Kidney (tissue), 14 donors: ENCODE measurements around the gene PHF19. TPM values are rescaled to one million over a fixed set of nuclear protein-coding genes. Genes with fewer than 3 reads are reported as not detected.

Experiments used
- DNase-seq, 5 donors: peaks; one replicate each; pipeline ENCODE4 v3.0.0-alpha.2; 2013 to 2020
- FAIRE-seq: peaks from 2 replicates; lab custom pipeline; 2012; peaks lifted over from hg19 to GRCh38; lab: Jason Lieb, UNC
- H3K27ac ChIP-seq, 2 donors: one replicate each; pipeline ENCODE4 v1.7.0; 2013; ENCODE audit warnings: low read depth in 2 of 2, low read length in 2 of 2, inconsistent platforms in 1 of 2
- H3K27me3 ChIP-seq: one replicate; pipeline ENCODE4 v1.7.1; 2013; ENCODE audit warnings: low read length, inconsistent platforms; ENCODE audit not compliant: control insufficient read depth, insufficient read depth
- H3K36me3 ChIP-seq, 3 donors: one replicate each; pipeline versions ENCODE4 v1.7.0 to v1.7.1; 2013; ENCODE audit warnings: low read length in 3 of 3, control low read depth in 1 of 3, inconsistent platforms in 1 of 3; ENCODE audit not compliant: insufficient read depth in 3 of 3, control insufficient read depth in 2 of 3
- H3K4me1 ChIP-seq, 3 donors: one replicate each; pipeline versions ENCODE4 v1.7.0 to v1.7.1; 2013; ENCODE audit warnings: low read length in 3 of 3, inconsistent platforms in 1 of 3, low read depth in 1 of 3; ENCODE audit not compliant: control insufficient read depth in 2 of 3, insufficient read depth in 2 of 3
- H3K4me3 ChIP-seq, 3 donors: one replicate each; pipeline versions ENCODE4 v1.7.0 to v1.8.1; 2013; ENCODE audit warnings: low read length in 3 of 3, control low read depth in 1 of 3, inconsistent platforms in 1 of 3
- H3K9ac ChIP-seq, 3 donors: one replicate each; pipeline versions ENCODE4 v1.7.0 to v1.7.1; 2013; ENCODE audit warnings: low read length in 3 of 3, control low read depth in 1 of 3, inconsistent platforms in 1 of 3
- H3K9me3 ChIP-seq, 3 donors: one replicate each; pipeline versions ENCODE4 v1.7.0 to v1.7.1; 2013; ENCODE audit warnings: low read length in 3 of 3, control low read depth in 1 of 3, inconsistent platforms in 1 of 3; ENCODE audit not compliant: control insufficient read depth in 2 of 3, insufficient read depth in 1 of 3
- intact Hi-C: fragments of 100-400 bp; cut with DNase I; formaldehyde crosslinking; loops from one replicate; pipeline ENCODE4 v1.11.1; 2022
- polyA plus RNA-seq: library from polyadenylated mRNA; stranded (reverse); fragments of 350-450 nt; fragmentation: Illumina TruSeq; extraction: RNeasy Lipid Tissue Mini Kit (QIAGEN cat#74804); gene quantifications from one replicate; pipeline ENCODE4 v1.2.3, GENCODE V29; 2014; ENCODE audit warnings: low read depth, low replicate concordance; ENCODE audit not compliant: insufficient read depth
- total RNA-seq: library from RNA; stranded (reverse); fragmentation: NEBNext Ultra II Directional; extraction: Animal tissue kit (Norgen Biotek cat#: 25700); gene quantifications from one replicate; pipeline ENCODE4 v1.2.1, GENCODE V29; 2021
- TF ChIP-seq, protein P1 (sequence below): IDR thresholded peaks from 3 replicates; pipeline ENCODE4 v1.5.1; 2012; ENCODE audit warnings: mild to moderate bottlenecking, moderate library complexity, borderline replicate concordance; ENCODE audit not compliant: insufficient read depth; ENCODE audit errors: extremely low read depth
- donor health status: control.
- donor health status: control.
- donor health status: control.
- donor health status: control.
- donor health status: control.
- donor health status: DM: yes; HTN: yes; CAD: no.
- donor health status: Normal renal cell carcinoma (clear cell type).

Gene PHF19
- total and polyA plus RNA-seq, 2 donors from 2014 or later: 6.9 to 17.4 TPM

DNA sequence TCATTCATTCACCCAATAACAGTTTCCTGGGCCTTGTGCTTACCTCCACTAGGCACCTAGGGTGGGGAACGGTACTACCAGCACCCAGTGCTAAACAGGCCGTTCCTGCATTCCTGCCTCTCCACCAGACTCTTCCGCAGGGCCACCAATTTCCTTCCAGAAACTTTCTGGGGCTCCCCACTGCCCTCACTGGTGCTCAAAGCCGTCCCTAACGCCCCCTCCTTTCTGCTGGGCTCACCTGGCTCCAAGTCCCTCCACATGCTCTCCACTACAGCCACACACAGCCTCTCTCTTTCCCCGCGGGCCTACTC is 1.4 kb downstream of the PHF19 start:
- no peak for DNase-seq
- FAIRE-seq: no peak
- no peaks in the 10 kb centered on the region for H3K36me3 ChIP-seq
- TF ChIP-seq, protein P1, sequence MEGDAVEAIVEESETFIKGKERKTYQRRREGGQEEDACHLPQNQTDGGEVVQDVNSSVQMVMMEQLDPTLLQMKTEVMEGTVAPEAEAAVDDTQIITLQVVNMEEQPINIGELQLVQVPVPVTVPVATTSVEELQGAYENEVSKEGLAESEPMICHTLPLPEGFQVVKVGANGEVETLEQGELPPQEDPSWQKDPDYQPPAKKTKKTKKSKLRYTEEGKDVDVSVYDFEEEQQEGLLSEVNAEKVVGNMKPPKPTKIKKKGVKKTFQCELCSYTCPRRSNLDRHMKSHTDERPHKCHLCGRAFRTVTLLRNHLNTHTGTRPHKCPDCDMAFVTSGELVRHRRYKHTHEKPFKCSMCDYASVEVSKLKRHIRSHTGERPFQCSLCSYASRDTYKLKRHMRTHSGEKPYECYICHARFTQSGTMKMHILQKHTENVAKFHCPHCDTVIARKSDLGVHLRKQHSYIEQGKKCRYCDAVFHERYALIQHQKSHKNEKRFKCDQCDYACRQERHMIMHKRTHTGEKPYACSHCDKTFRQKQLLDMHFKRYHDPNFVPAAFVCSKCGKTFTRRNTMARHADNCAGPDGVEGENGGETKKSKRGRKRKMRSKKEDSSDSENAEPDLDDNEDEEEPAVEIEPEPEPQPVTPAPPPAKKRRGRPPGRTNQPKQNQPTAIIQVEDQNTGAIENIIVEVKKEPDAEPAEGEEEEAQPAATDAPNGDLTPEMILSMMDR: no peak
- H3K4me1 ChIP-seq: peaks cover 0 to 4% (median 0%) of the 10 kb centered on the region in 3 donors
- intact Hi-C loops: no loop called here
- no peaks in the 10 kb centered on the region for H3K9me3 ChIP-seq
- peak overlapping the region in 1 of 2 donors; percentile 34 for H3K27ac ChIP-seq
- H3K27me3 ChIP-seq: no peaks in the 10 kb centered on the region
- H3K4me3 ChIP-seq: no peak overlapping the region
- no peak overlapping the region for H3K9ac ChIP-seq

- H3K4me1 ChIP-seq: peaks cover 0 to 4% (median 0%) of the 10 kb centered on the region in 3 donors
- TF ChIP-seq, protein P1: no peak
- DNase-seq (no peak), FAIRE-seq (no peak)
- H3K36me3 ChIP-seq: no peaks in the 10 kb centered on the region
- H3K4me3 ChIP-seq: no peak overlapping the region
- intact Hi-C loops: no loop called here
- no peaks in the 10 kb centered on the region for H3K27me3 ChIP-seq
- no peak overlapping the region for H3K27ac ChIP-seq
- no peak overlapping the region for H3K9ac ChIP-seq
- H3K9me3 ChIP-seq: no peaks in the 10 kb centered on the region
These were observed 1.8 kb downstream of the PHF19 start for GRCh38 chr9:120875195-120875565.

DNA sequence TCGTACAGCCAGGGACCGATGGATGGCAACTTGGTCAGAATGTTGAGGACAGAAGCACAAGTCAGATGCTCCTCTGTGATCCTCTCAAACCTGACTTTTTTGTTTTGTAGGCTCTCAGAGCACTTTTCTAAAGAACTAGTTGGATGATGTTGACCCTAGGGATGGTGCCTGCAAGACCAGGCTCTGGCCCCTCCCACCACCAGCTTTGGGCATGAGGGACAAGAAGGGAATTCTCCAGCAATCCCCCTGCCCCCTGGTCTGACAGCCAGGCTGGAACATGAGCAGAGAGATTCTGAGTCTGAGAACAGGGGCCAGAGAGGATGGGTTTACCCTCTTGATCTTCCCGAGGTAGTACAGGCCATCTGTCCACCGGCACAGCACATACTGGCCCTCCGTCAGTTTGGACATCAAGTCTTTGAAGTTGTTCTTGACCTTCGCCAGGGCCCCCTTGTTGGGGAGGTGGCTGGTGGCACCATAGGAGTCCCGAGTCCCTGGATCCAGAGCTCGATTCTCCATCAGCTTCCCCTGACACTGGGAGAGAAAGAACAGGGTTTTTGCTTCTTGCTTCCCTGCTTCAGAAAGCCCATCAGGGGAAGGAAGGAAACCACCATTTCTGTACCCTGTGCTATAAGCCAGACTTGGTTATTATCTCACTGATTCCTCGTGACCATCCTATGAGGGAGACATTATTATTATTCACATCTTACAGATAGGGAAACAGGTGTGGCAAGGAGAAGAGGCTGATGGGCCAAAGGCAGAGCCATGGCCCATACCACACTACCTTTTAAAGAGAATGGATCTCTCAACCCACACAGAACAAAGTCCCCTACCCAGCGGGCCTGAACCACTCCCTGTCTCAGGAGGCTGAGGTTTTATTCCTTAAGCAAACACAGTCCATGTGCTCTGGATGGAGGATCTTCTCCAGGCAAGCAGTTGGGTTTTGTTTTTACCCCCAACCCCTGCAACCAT is 2.5 kb downstream of the PHF19 start:
- Histone ChIP-seq H3K4me3 (no peak overlapping the region), H3K27ac (no peak overlapping the region), H3K27me3 (no peaks in the 10 kb centered on the region), H3K9me3 (no peaks in the 10 kb centered on the region), H3K4me1 (peaks cover 0 to 4% (median 0%) of the 10 kb centered on the region in 3 donors), H3K9ac (no peak overlapping the region), H3K36me3 (no peaks in the 10 kb centered on the region)
- intact Hi-C loops: no loop called here
- TF ChIP-seq, protein P1: no peak
- no peak for FAIRE-seq
- no peak for DNase-seq
